PC-9 (cell line): Measurements from ENCODE around the gene SPDYA.

Experiments used
- CTCF ChIP-seq: fragments of 200-600 bp; sonication (generic); conservative IDR thresholded peaks from 2 replicates; pipeline ENCODE4 v1.6.1; 2017; ENCODE audit warnings: mixed run types, antibody characterized with exemption, mild to moderate bottlenecking, moderate library complexity
- EZH2 ChIP-seq: fragments of 200-600 bp; sonication (generic); IDR thresholded peaks from 2 replicates; pipeline ENCODE4 v1.8.0; 2017; ENCODE audit warnings: antibody characterized with exemption, low read depth

GRCh38 chr2:28818053-28818452 lies 7.4 kb downstream of the SPDYA start:
- no peak for TF ChIP-seq EZH2
- TF ChIP-seq CTCF = no peak
